K562 (cell line): Measurements from ENCODE around the gene PYGO2. TPM values are rescaled to one million over a fixed set of nuclear protein-coding genes. Genes with fewer than 3 reads are reported as not detected.

Source experiments
- BCL6 ChIP-seq: fragments of 250-450 bp; sonication (Bioruptor Pico); IDR thresholded peaks from 2 replicates; pipeline ENCODE4 v1.4.0; 2020
- CC2D1A ChIP-seq: fragments of 450-650 bp; IDR thresholded peaks from 2 replicates; pipeline ENCODE4 v1.6.1; 2017; ENCODE audit warnings: mild to moderate bottlenecking
- CHD1 ChIP-seq: fragments of 200-600 bp; sonication (generic); IDR thresholded peaks from one replicate; pipeline ENCODE4 v1.6.1; 2012; ENCODE audit warnings: mild to moderate bottlenecking, moderate library complexity, low read length, inconsistent platforms
- CTBP1 ChIP-seq: fragments of 450-650 bp; IDR thresholded peaks from 2 replicates; pipeline ENCODE4 v1.6.1; 2016; ENCODE audit warnings: borderline replicate concordance
- GABPB1 ChIP-seq: sonication (generic); formaldehyde crosslinking; IDR thresholded peaks from 2 replicates; pipeline ENCODE4 v1.8.0; 2022; ENCODE audit warnings: mild to moderate bottlenecking, missing genetic modification reagents
- HDAC3 ChIP-seq: fragments of 450-650 bp; IDR thresholded peaks from 2 replicates; pipeline ENCODE4 v1.6.1; 2018; ENCODE audit warnings: borderline replicate concordance, mild to moderate bottlenecking, moderate library complexity; ENCODE audit not compliant: partially characterized antibody
- HDAC8 ChIP-seq: fragments of 450-650 bp; IDR thresholded peaks from 2 replicates; pipeline ENCODE4 v1.6.1; 2016; ENCODE audit warnings: mild to moderate bottlenecking, missing genetic modification characterization, moderate library complexity, missing compliant biosample characterization
- ILF3 ChIP-seq: fragments of 450-650 bp; IDR thresholded peaks from 2 replicates; pipeline ENCODE4 v1.6.1; 2018; ENCODE audit warnings: antibody characterized with exemption, mild to moderate bottlenecking, moderate library complexity, borderline replicate concordance
- KLF16 ChIP-seq: IDR thresholded peaks from 2 replicates; pipeline ENCODE4 v1.6.1; 2016; ENCODE audit warnings: antibody characterized with exemption
- LCOR ChIP-seq: sonication (generic); formaldehyde crosslinking; IDR thresholded peaks from 2 replicates; pipeline ENCODE4 v1.8.0; 2022; ENCODE audit warnings: mild to moderate bottlenecking, missing genetic modification reagents
- LEF1 ChIP-seq: fragments of 450-650 bp; IDR thresholded peaks from 2 replicates; pipeline ENCODE4 v1.6.1; 2016; ENCODE audit warnings: mild to moderate bottlenecking
- MNT ChIP-seq, 2 experiments: fragments of 450-650 bp; conservative IDR thresholded peaks; 2 replicates each; pipeline ENCODE4 v1.6.1; 2017; ENCODE audit warnings: mild to moderate bottlenecking in 2 of 2, moderate library complexity in 2 of 2
- MTA1 ChIP-seq: fragments of 450-650 bp; IDR thresholded peaks from 2 replicates; pipeline ENCODE4 v1.6.1; 2017; ENCODE audit warnings: borderline replicate concordance
- MYC ChIP-seq, 2 experiments: fragments of 250-450 bp in 1 of 2; sonication (Bioruptor Pico) in 1 of 2; IDR thresholded peaks; 2 replicates each; pipeline versions ENCODE4 v1.5.1 to v1.6.1; 2012 to 2021; ENCODE audit warnings: low read depth in 2 of 2, borderline replicate concordance in 1 of 2, improper control_type of control experiment in 1 of 2, low read length in 1 of 2, mild to moderate bottlenecking in 1 of 2, moderate library complexity in 1 of 2
- NR2C1 ChIP-seq, 2 experiments: fragments of 450-650 bp; IDR thresholded peaks; 2 replicates each; pipeline ENCODE4 v1.6.1; 2017; ENCODE audit warnings: mild to moderate bottlenecking in 2 of 2, antibody characterized with exemption in 1 of 2, inconsistent platforms in 1 of 2, missing compliant biosample characterization in 1 of 2, missing genetic modification characterization in 1 of 2
- POLR2G ChIP-seq: fragments of 200-400 bp; formaldehyde crosslinking; IDR thresholded peaks from 2 replicates; pipeline ENCODE4 v1.6.1; 2017; ENCODE audit warnings: low read depth, mild to moderate bottlenecking, antibody characterized with exemption, low read length, moderate library complexity
- SMAD1 ChIP-seq: fragments of 150-350 bp; IDR thresholded peaks from 2 replicates; pipeline ENCODE4 v1.6.1; 2014; ENCODE audit warnings: low read length, low read depth; ENCODE audit not compliant: partially characterized antibody
- SMC3 ChIP-seq: conservative IDR thresholded peaks from 2 replicates; pipeline ENCODE4 v1.6.1; 2011; ENCODE audit warnings: low read depth, low read length, improper control_type of control experiment; ENCODE audit not compliant: insufficient read depth
- STAG1 ChIP-seq: sonication (generic); formaldehyde crosslinking; IDR thresholded peaks from 2 replicates; pipeline ENCODE4 v1.5.0; 2020; ENCODE audit warnings: missing genetic modification reagents, borderline replicate concordance
- THRAP3 ChIP-seq: fragments of 450-650 bp; IDR thresholded peaks from 2 replicates; pipeline ENCODE4 v1.6.1; 2016; ENCODE audit warnings: mild to moderate bottlenecking, inconsistent platforms, borderline replicate concordance
- ZBTB7A ChIP-seq: IDR thresholded peaks from 2 replicates; pipeline ENCODE4 v1.6.1; 2011; ENCODE audit warnings: low read depth, mild to moderate bottlenecking, low read length, moderate library complexity, borderline replicate concordance; ENCODE audit not compliant: control insufficient read depth
- ZBTB8A ChIP-seq: fragments of 450-650 bp; IDR thresholded peaks from 2 replicates; pipeline ENCODE4 v1.6.1; 2018; ENCODE audit warnings: mild to moderate bottlenecking, moderate library complexity; ENCODE audit not compliant: partially characterized antibody
- ZKSCAN8 ChIP-seq: fragments of 200-800 bp; sonication (Bioruptor generic); IDR thresholded peaks from 2 replicates; pipeline ENCODE4 v1.6.1; 2016; ENCODE audit warnings: missing genetic modification characterization, missing compliant biosample characterization
- ZNF133 ChIP-seq: fragments of 250-450 bp; sonication (Bioruptor Pico); IDR thresholded peaks from 2 replicates; pipeline ENCODE4 v1.4.0; 2020; ENCODE audit warnings: mild to moderate bottlenecking
- ZNF280B ChIP-seq: fragments of 250-450 bp; sonication (Bioruptor Pico); IDR thresholded peaks from 2 replicates; pipeline ENCODE4 v1.5.1; 2021; ENCODE audit warnings: mild to moderate bottlenecking
- ZNF551 ChIP-seq: fragments of 250-450 bp; sonication (Bioruptor Pico); IDR thresholded peaks from 2 replicates; pipeline ENCODE4 v1.5.0; 2021; ENCODE audit warnings: mild to moderate bottlenecking, moderate library complexity
- ZNF717 ChIP-seq: fragments of 250-450 bp; sonication (Bioruptor Pico); IDR thresholded peaks from 2 replicates; pipeline ENCODE4 v1.5.0; 2021
- polyA plus RNA-seq, 8 experiments: library from polyadenylated mRNA; depleted of rRNA in 4 of 8; stranded (reverse) in 5 of 8; unstranded in 3 of 8; fragments of >200 nt; fragmentation: Nextera tagmentation in 2 of 8; fragmentation: Illumina TruSeq in 1 of 8; extraction: Ambion mirVana in 2 of 8; extraction: Trizol in 1 of 8; gene quantifications; 2 replicates each; pipeline versions ENCODE4 v1.2.1 to v1.2.3, GENCODE V29; 2011 to 2014; ENCODE audit warnings: inconsistent platforms in 1 of 8, missing spikeins in 1 of 8
- total RNA-seq, 7 experiments: library from RNA; depleted of rRNA in 6 of 7; stranded (reverse); fragments of >200 nt in 6 of 7; fragmentation: Illumina TruSeq in 2 of 7; extraction: Trizol in 2 of 7; gene quantifications; 2 replicates each; pipeline versions ENCODE4 v1.2.1 to v1.2.3, GENCODE V29; 2011 to 2021; ENCODE audit warnings: low replicate concordance in 1 of 7

Gene PYGO2
- total and polyA plus RNA-seq, 9 of the 15 experiments (the other 6 are each of a cell fraction or from before 2014, with no cell fraction given) = 8.3 to 36.2 (median 18.2) TPM

- TF ChIP-seq CC2D1A (peak; percentile 58; the same call in 1 of the 2 replicates), LEF1 (no peak), ILF3 (no peak), KLF16 (0 out of 2 replicates have a peak, but pooled peaks have one; percentile 32), STAG1 (CRISPR knock-in tag) (peak; percentile 50; the same call in 1 of the 2 replicates), HDAC8 (tag) (no peak), ZBTB7A (peak; percentile 74), NR2C1 (IDR thresholded peaks at IDR 0.05) (no peak), NR2C1 (tag; IDR thresholded peaks at IDR 0.05) (no peak), GABPB1 (CRISPR knock-in tag) (no peak), MYC (IDR thresholded peaks at IDR 0.05; ENCODE audit: low read depth, low read length) (0 out of 2 replicates have a peak, but pooled peaks have one; percentile 18), MYC (CRISPR knock-in tag; IDR thresholded peaks at IDR 0.05; ENCODE audit: borderline replicate concordance, low read depth) (no peak), SMC3 (peak; percentile 67), MTA1 (no peak), THRAP3 (no peak), ZNF551 (no peak), CHD1 (no peak), ZNF280B (CRISPR knock-in tag) (no peak), POLR2G (no peak), ZBTB8A (no peak), MNT (conservative IDR thresholded peaks at IDR 0.05) (no peak), SMAD1 (no peak), ZNF133 (CRISPR knock-in tag) (no peak), BCL6 (CRISPR knock-in tag) (no peak), LCOR (CRISPR knock-in tag) (0 out of 2 replicates have a peak, but pooled peaks have one; percentile 43), HDAC3 (no peak), ZNF717 (CRISPR knock-in tag) (no peak), CTBP1 (peak; percentile 53; the same call in 1 of the 2 replicates), ZKSCAN8 (no peak)
Measured at GRCh38 chr1:154943649-154944400, 17.8 kb downstream of the PYGO2 start (continued).
